HepG2 (cell line): ENCODE results near the gene CARMIL1. TPM values are rescaled to one million over a fixed set of nuclear protein-coding genes. Genes with fewer than 3 reads are reported as not detected.

Experiments
- ATAC-seq: fragments of 200-7000 bp; cut with Tn5 transposase; 3 replicates; pipeline ENCODE4 v1.9.1; 2020; ENCODE audit warnings: mild to moderate bottlenecking, moderate library complexity
- BruUV-seq: library from RNA; stranded (reverse); fragments of 400-500 nt; replicated peaks from 2 replicates; lab custom pipeline; 2021; lab: Mats Ljungman, UMichigan
- CTCF ChIA-PET: fragments of 300-600 bp; formaldehyde crosslinking; extraction: SDS; loops from one replicate; lab custom pipeline; 2021; ENCODE audit warnings: low total read pairs, inconsistent platforms, low intra/inter-chr PET ratio; lab: Yijun Ruan, JAX
- POLR2A ChIA-PET: fragments of 350-600 bp; sonication (Branson Sonifier 250); formaldehyde crosslinking; loops from one replicate; lab custom pipeline; 2020; ENCODE audit warnings: antibody characterized with exemption, inconsistent platforms; lab: Yijun Ruan, JAX
- DNase-seq: peaks from one replicate; pipeline ENCODE4 v3.0.0-alpha.2; 2015; ENCODE audit warnings: low spot score
- FAIRE-seq: peaks from 3 replicates; lab custom pipeline; 2011; peaks lifted over from hg19 to GRCh38; lab: Jason Lieb, UNC
- H2AFZ ChIP-seq: one replicate; pipeline ENCODE4 v1.6.1; 2011; ENCODE audit warnings: low read length, inconsistent platforms
- H3K27ac ChIP-seq: fragments of 300-600 bp; 3 replicates; pipeline ENCODE4 v1.8.0; 2011; ENCODE audit warnings: mixed run types, mild to moderate bottlenecking, mixed read lengths, low read length, inconsistent platforms; ENCODE audit not compliant: insufficient read depth; ENCODE audit errors: extremely low read length
- H3K27me3 ChIP-seq, 2 experiments: fragments of 200-600 bp in 1 of 2; 2 replicates in 1 of 2; 3 replicates in 1 of 2; pipeline versions ENCODE4 v1.6.0 to v1.8.0; 2011; ENCODE audit warnings: low read length in 2 of 2, mild to moderate bottlenecking in 2 of 2, moderate library complexity in 2 of 2, inconsistent platforms in 1 of 2; ENCODE audit not compliant: insufficient read depth in 2 of 2, control insufficient read depth in 1 of 2
- H3K36me3 ChIP-seq, 2 experiments: fragments of 200-600 bp in 1 of 2; replicated peaks in 1 of 2; 2 replicates in 1 of 2; 3 replicates in 1 of 2; pipeline versions ENCODE4 v1.5.1 to v1.8.0; 2011; ENCODE audit warnings: low read length in 2 of 2, inconsistent platforms in 1 of 2; ENCODE audit not compliant: insufficient read depth in 2 of 2, control insufficient read depth in 1 of 2
- H3K4me1 ChIP-seq: 2 replicates; pipeline ENCODE4 v1.5.1; 2012; ENCODE audit warnings: low read length, inconsistent platforms; ENCODE audit not compliant: insufficient read depth
- H3K4me2 ChIP-seq: 2 replicates; pipeline ENCODE4 v1.6.0; 2011; ENCODE audit warnings: low read depth, low read length, inconsistent platforms
- H3K4me3 ChIP-seq, 3 experiments: fragments of 200-600 bp in 1 of 3; sonication (generic), shearing (Covaris generic) in 1 of 3; replicated peaks in 1 of 3; 2 replicates each; pipeline ENCODE4 v1.5.1; 2011 to 2016; ENCODE audit warnings: low read length in 3 of 3, inconsistent platforms in 2 of 3, low read depth in 2 of 3, mild to moderate bottlenecking in 2 of 3, control low read depth in 1 of 3, mixed read lengths in 1 of 3; ENCODE audit not compliant: insufficient read depth in 1 of 3
- H3K79me2 ChIP-seq: one replicate; pipeline ENCODE4 v1.6.1; 2011; ENCODE audit warnings: low read length, inconsistent platforms; ENCODE audit not compliant: insufficient read depth
- H3K9ac ChIP-seq: 2 replicates; pipeline ENCODE4 v1.6.0; 2011; ENCODE audit warnings: mild to moderate bottlenecking, low read depth, low read length, inconsistent platforms; ENCODE audit not compliant: insufficient read depth
- H3K9me3 ChIP-seq: 2 replicates; pipeline ENCODE4 v1.5.1; 2012; ENCODE audit warnings: mild to moderate bottlenecking, low read length
- H4K20me1 ChIP-seq: 2 replicates; pipeline ENCODE4 v1.6.0; 2011; ENCODE audit warnings: inconsistent platforms, mild to moderate bottlenecking, low read length, moderate library complexity; ENCODE audit not compliant: insufficient read depth
- BATF2 ChIP-seq: sonication (generic); formaldehyde crosslinking; IDR thresholded peaks from 2 replicates; pipeline ENCODE4 v1.8.0; 2022; ENCODE audit warnings: mild to moderate bottlenecking, missing genetic modification reagents, moderate library complexity
- KDM2A ChIP-seq: sonication (generic); formaldehyde crosslinking; IDR thresholded peaks from 2 replicates; pipeline ENCODE4 v1.4.0; 2020; ENCODE audit warnings: low read depth, missing genetic modification reagents, borderline replicate concordance
- KDM6A ChIP-seq: IDR thresholded peaks from 2 replicates; pipeline ENCODE4 v1.6.1; 2016; ENCODE audit warnings: low read depth
- SIN3A ChIP-seq: IDR thresholded peaks from 2 replicates; pipeline ENCODE4 v1.6.1; 2011; ENCODE audit warnings: low read depth, mild to moderate bottlenecking, control low read depth, low read length, borderline replicate concordance
- SIX4 ChIP-seq: sonication (generic); formaldehyde crosslinking; IDR thresholded peaks from 2 replicates; pipeline ENCODE4 v1.4.0; 2020; ENCODE audit warnings: missing genetic modification reagents
- SKIL ChIP-seq: sonication (generic); formaldehyde crosslinking; IDR thresholded peaks from 2 replicates; pipeline ENCODE4 v1.8.0; 2022; ENCODE audit warnings: missing genetic modification reagents, mild to moderate bottlenecking, moderate library complexity, borderline replicate concordance
- ZNF256 ChIP-seq: sonication (generic); formaldehyde crosslinking; conservative IDR thresholded peaks from 2 replicates; pipeline ENCODE4 v1.4.0; 2020; ENCODE audit warnings: missing genetic modification reagents
- ZNF337 ChIP-seq: sonication (generic); formaldehyde crosslinking; IDR thresholded peaks from 2 replicates; pipeline ENCODE4 v1.5.1; 2020; ENCODE audit warnings: missing genetic modification reagents, low read depth, mild to moderate bottlenecking, borderline replicate concordance
- ZNF709 ChIP-seq: sonication (generic); formaldehyde crosslinking; IDR thresholded peaks from 2 replicates; pipeline ENCODE4 v1.5.0; 2020; ENCODE audit warnings: mild to moderate bottlenecking, missing genetic modification reagents
- ZNF792 ChIP-seq: IDR thresholded peaks from 2 replicates; pipeline ENCODE4 v1.6.1; 2016
- WGBS: methylation state at CpG from one replicate; pipeline ENCODE4 v1.1.6; 2017; ENCODE audit warnings: low lambda C conversion rate; 5-methylcytosine and 5-hydroxymethylcytosine counted together
- in situ Hi-C: cut with HindIII; loops from 2 replicates; pipeline ENCODE4 v1.10.0; 2017; ENCODE audit warnings: low pct_unique_long_range_greater_than_20kb; ENCODE audit not compliant: extremely low pct_ligation_motif_present
- intact Hi-C: fragments of 100-400 bp; cut with micrococcal nuclease; formaldehyde crosslinking; loops from one replicate; pipeline ENCODE4 v1.10.0; 2022; ENCODE audit not compliant: unreplicated experiment
- polyA plus RNA-seq, 8 experiments: library from polyadenylated mRNA; depleted of rRNA in 3 of 8; stranded (reverse) in 7 of 8; unstranded in 1 of 8; fragments of >200 nt; fragmentation: Illumina TruSeq in 4 of 8; extraction: Trizol in 4 of 8; gene quantifications; 2 replicates each; pipeline versions ENCODE4 v1.2.1 to v1.2.3, GENCODE V29; 2011 to 2016; ENCODE audit warnings: low read depth in 4 of 8, missing spikeins in 1 of 8, mixed read lengths in 1 of 8; ENCODE audit not compliant: insufficient read depth in 1 of 8
- total RNA-seq, 5 experiments: library from RNA; depleted of rRNA; stranded (reverse); fragments of >200 nt; fragmentation: Illumina TruSeq; extraction: Trizol; gene quantifications; 2 replicates each; pipeline ENCODE4 v1.2.3, GENCODE V29; 2016; ENCODE audit warnings: low read depth in 1 of 5

The CARMIL1 gene
- total and polyA plus RNA-seq, 2 of the 13 experiments (the other 11 are each of a cell fraction or from before 2014, with no cell fraction given), result 1.8 to 2.6 TPM

GRCh38 chr6:25330796-25331685, 51.9 kb downstream of the CARMIL1 start:
- BruUV-seq, result no TSS peak
- FAIRE-seq (no peak), ATAC-seq (no peak), DNase-seq (no peak)
- H3K4me3 ChIP-seq, result no peak overlapping the region
- no peaks in the 10 kb centered on the region for H3K9me3 ChIP-seq
- ChIA-PET POLR2A (no interaction called here), CTCF (no interaction called here)
- TF ChIP-seq BATF2 (no peak), ZNF256 (CRISPR knock-in tag) (no peak), ZNF709 (CRISPR knock-in tag) (no peak), SKIL (no peak), KDM6A (CRISPR knock-in tag) (no peak), SIN3A (no peak), SIX4 (CRISPR knock-in tag) (no peak), ZNF337 (no peak), ZNF792 (no peak), KDM2A (no peak)
- no peaks in the 10 kb centered on the region for H3K36me3 ChIP-seq
- peaks cover 13% of the 10 kb centered on the region for H3K4me1 ChIP-seq
- no peaks in the 10 kb centered on the region for H3K79me2 ChIP-seq
- no peak overlapping the region for H3K27ac ChIP-seq
- in situ Hi-C loops, result no loop called here
- H4K20me1 ChIP-seq, result no peaks in the 10 kb centered on the region
- no peak overlapping the region for H2AFZ ChIP-seq
- no peak overlapping the region for H3K4me2 ChIP-seq
- intact Hi-C loops, result no loop called here
- H3K9ac ChIP-seq, result no peak overlapping the region
- WGBS, result 72% methylated on average over 5 of the region's 5 CpGs
- no peaks in the 10 kb centered on the region for H3K27me3 ChIP-seq
